Astrocyte (in vitro differentiated cells and primary cell): Measurements from ENCODE around the gene ISG15. TPM values are rescaled to one million over a fixed set of nuclear protein-coding genes. Genes with fewer than 3 reads are reported as not detected.

Experiments
- DNase-seq: peaks from one replicate; pipeline ENCODE4 v3.0.0-alpha.2; 2010; ENCODE audit warnings: low read depth
- FAIRE-seq: peaks from 2 replicates; lab custom pipeline; 2011; peaks lifted over from hg19 to GRCh38; lab: Jason Lieb, UNC
- H2AFZ ChIP-seq: 2 replicates; pipeline ENCODE4 v1.6.0; 2012; ENCODE audit warnings: low read depth, low read length, inconsistent platforms
- H3K27ac ChIP-seq: 2 replicates; pipeline ENCODE4 v1.5.1; 2011; ENCODE audit warnings: low read depth, low read length, inconsistent platforms
- H3K27me3 ChIP-seq: 2 replicates; pipeline ENCODE4 v1.6.0; 2011; ENCODE audit warnings: low read length, inconsistent platforms; ENCODE audit not compliant: insufficient read depth
- H3K36me3 ChIP-seq: 2 replicates; pipeline ENCODE4 v1.5.1; 2011; ENCODE audit warnings: low read length, inconsistent platforms; ENCODE audit not compliant: insufficient read depth
- H3K4me1 ChIP-seq: 2 replicates; pipeline ENCODE4 v1.5.1; 2011; ENCODE audit warnings: low read length, inconsistent platforms; ENCODE audit not compliant: insufficient read depth
- H3K4me2 ChIP-seq: 2 replicates; pipeline ENCODE4 v1.6.0; 2012; ENCODE audit warnings: low read length, inconsistent platforms
- H3K4me3 ChIP-seq: 2 replicates; pipeline ENCODE4 v1.5.1; 2011; ENCODE audit warnings: low read depth, mild to moderate bottlenecking, low read length, inconsistent platforms; ENCODE audit not compliant: insufficient read depth
- H3K79me2 ChIP-seq: 2 replicates; pipeline ENCODE4 v1.6.0; 2012; ENCODE audit warnings: mild to moderate bottlenecking, low read length, inconsistent platforms; ENCODE audit not compliant: insufficient read depth
- H3K9ac ChIP-seq: 2 replicates; pipeline ENCODE4 v1.6.0; 2012; ENCODE audit warnings: mild to moderate bottlenecking, low read length, inconsistent platforms
- H3K9me3 ChIP-seq: 2 replicates; pipeline ENCODE4 v1.5.1; 2012; ENCODE audit warnings: low read depth, mild to moderate bottlenecking, low read length, inconsistent platforms; ENCODE audit not compliant: insufficient read depth
- H4K20me1 ChIP-seq: 2 replicates; pipeline ENCODE4 v1.6.0; 2012; ENCODE audit warnings: low read length, inconsistent platforms; ENCODE audit not compliant: insufficient read depth
- H3K27ac Mint-ChIP-seq: one replicate; pipeline ENCODE4 v1.8.0; 2021; ENCODE audit warnings: mild to moderate bottlenecking, mixed read lengths; ENCODE audit not compliant: unreplicated experiment
- H3K27me3 Mint-ChIP-seq: one replicate; pipeline ENCODE4 v1.8.0; 2021; ENCODE audit warnings: low read depth, mixed read lengths; ENCODE audit not compliant: unreplicated experiment
- H3K36me3 Mint-ChIP-seq: one replicate; pipeline ENCODE4 v1.8.0; 2021; ENCODE audit warnings: low read depth, mixed read lengths; ENCODE audit not compliant: unreplicated experiment
- H3K4me1 Mint-ChIP-seq: one replicate; pipeline ENCODE4 v1.8.0; 2021; ENCODE audit warnings: low read depth, mixed read lengths; ENCODE audit not compliant: unreplicated experiment
- H3K4me3 Mint-ChIP-seq: one replicate; pipeline ENCODE4 v1.8.0; 2021; ENCODE audit warnings: mild to moderate bottlenecking, moderate library complexity, mixed read lengths; ENCODE audit not compliant: unreplicated experiment
- H3K9me3 Mint-ChIP-seq: one replicate; pipeline ENCODE4 v1.8.0; 2021; ENCODE audit warnings: mild to moderate bottlenecking, mixed read lengths; ENCODE audit not compliant: unreplicated experiment
- CTCF ChIP-seq: IDR thresholded peaks from 2 replicates; pipeline ENCODE4 v1.5.1; 2011; ENCODE audit warnings: low read depth, mild to moderate bottlenecking, inconsistent platforms, low read length, moderate library complexity; ENCODE audit not compliant: insufficient read depth
- EZH2 ChIP-seq: IDR thresholded peaks from 2 replicates; pipeline ENCODE4 v1.6.1; 2012; ENCODE audit warnings: mild to moderate bottlenecking, low read length, inconsistent platforms; ENCODE audit not compliant: insufficient read depth
- total RNA-seq: library from RNA; stranded (reverse); gene quantifications from 2 replicates; pipeline ENCODE4 v1.2.1, GENCODE V29; 2021

ISG15 gene
- total RNA-seq, 1 donor from 2014 or later = 1,830 TPM

- no peaks in the 10 kb centered on the region for H3K9me3 ChIP-seq
- FAIRE-seq (no peak), DNase-seq (no peak)
- H3K9me3 Mint-ChIP-seq = no peaks in the 10 kb centered on the region
- H3K27me3 Mint-ChIP-seq = peaks cover 4% of the 10 kb centered on the region
- peak overlapping the region; percentile 75 for H3K27ac ChIP-seq
- H3K4me1 ChIP-seq = peaks cover 29% of the 10 kb centered on the region
- H4K20me1 ChIP-seq = peaks cover 8% of the 10 kb centered on the region
- H3K4me3 Mint-ChIP-seq = no peak overlapping the region
- H3K36me3 ChIP-seq = no peaks in the 10 kb centered on the region
- H3K9ac ChIP-seq = peak overlapping the region; percentile 74
- H3K27me3 ChIP-seq = no peaks in the 10 kb centered on the region
- H3K36me3 Mint-ChIP-seq = peaks cover 2% of the 10 kb centered on the region
- H3K27ac Mint-ChIP-seq = no peak overlapping the region
- no peak overlapping the region for H3K4me3 ChIP-seq
- H3K4me2 ChIP-seq = peak overlapping the region; percentile 79
- no peaks in the 10 kb centered on the region for H3K79me2 ChIP-seq
- no peak overlapping the region for H2AFZ ChIP-seq
- peaks cover 6% of the 10 kb centered on the region for H3K4me1 Mint-ChIP-seq
- no peak for TF ChIP-seq CTCF
- no peak for TF ChIP-seq EZH2
These were observed 50.1 kb downstream of the ISG15 start for GRCh38 chr1:1063261-1063944.

Other genes with a start within 250 kb of the ISG15 start
- 6.0 and 9.5 TPM in 2 replicates for gene SAMD11, start 89.6 kb upstream of the ISG15 start, total RNA-seq
- gene NOC2L, start 54.2 kb upstream of the ISG15 start, total RNA-seq = 83.7 and 91.4 TPM in 2 replicates
- 25.6 and 25.9 TPM in 2 replicates for gene KLHL17, start 52.9 kb upstream of the ISG15 start, total RNA-seq
- gene PLEKHN1, start 47.0 kb upstream of the ISG15 start, total RNA-seq = 2.1 and 2.4 TPM in 2 replicates
- gene PERM1, start 31.4 kb upstream of the ISG15 start, total RNA-seq = 0.20 TPM in 1 of 2 replicates, not detected in the other
- 149 and 169 TPM in 2 replicates for gene HES4, start 13.4 kb upstream of the ISG15 start, total RNA-seq
- gene AGRN, start 6.6 kb downstream of the ISG15 start, total RNA-seq = 589 and 603 TPM in 2 replicates
- gene RNF223, start 60.8 kb downstream of the ISG15 start, total RNA-seq = 0.18 and 0.38 TPM in 2 replicates
- gene C1orf159, start 102.6 kb downstream of the ISG15 start, total RNA-seq = 10.6 and 13.9 TPM in 2 replicates
- not detected in 2 replicates for gene TTLL10, start 160.4 kb downstream of the ISG15 start, total RNA-seq
- 0.65 and 0.66 TPM in 2 replicates for gene TNFRSF18, start 193.1 kb downstream of the ISG15 start, total RNA-seq
- gene TNFRSF4, start 200.7 kb downstream of the ISG15 start, total RNA-seq = 0.34 and 0.41 TPM in 2 replicates
- gene SDF4, start 218.5 kb downstream of the ISG15 start, total RNA-seq = 175 and 180 TPM in 2 replicates
- 22.4 and 27.5 TPM in 2 replicates for gene B3GALT6, start 218.7 kb downstream of the ISG15 start, total RNA-seq
- gene C1QTNF12, start 233.2 kb downstream of the ISG15 start, total RNA-seq = 3.9 and 4.7 TPM in 2 replicates